ENCODE data around the gene PPM1H.

DNA sequence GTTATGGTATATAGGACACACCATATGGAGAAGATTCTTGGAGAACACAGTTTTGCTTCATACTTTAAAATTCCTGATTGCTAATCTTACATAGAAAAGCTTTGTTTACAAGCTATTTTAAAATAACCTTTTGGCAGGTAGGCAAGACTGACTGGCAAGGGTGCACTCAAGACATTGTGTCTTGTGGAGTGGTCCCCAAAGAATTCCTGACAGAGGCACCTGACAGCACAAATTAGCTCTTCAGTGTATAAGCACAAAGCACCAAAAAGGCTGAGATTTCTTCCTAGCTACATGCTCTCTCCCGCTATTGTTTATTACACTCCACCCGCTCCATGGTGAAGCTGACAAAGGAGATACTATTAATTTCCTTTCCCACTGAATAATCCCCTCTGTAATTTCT lies 329.0 kb downstream of the PPM1H start:
- TF ChIP-seq MAX (IDR thresholded peaks at IDR 0.05) (no peak), CREB1 (IDR thresholded peaks at IDR 0.05; ENCODE audit: low read depth) (no peak), RAD21 (IDR thresholded peaks at IDR 0.05; ENCODE audit: low read depth) (no peak), TAF1 (IDR thresholded peaks at IDR 0.05; ENCODE audit: low read depth) (no peak), EP300 (IDR thresholded peaks at IDR 0.05; ENCODE audit: borderline replicate concordance) (no peak), REST (IDR thresholded peaks at IDR 0.05; ENCODE audit: low read depth) (no peak), TEAD4 (IDR thresholded peaks at IDR 0.05) (no peak), CEBPB (IDR thresholded peaks at IDR 0.05) (no peak), USF1 (IDR thresholded peaks at IDR 0.05) (no peak), EGR1 (IDR thresholded peaks at IDR 0.05) (no peak), YY1 (IDR thresholded peaks at IDR 0.05; ENCODE audit: low read depth) (no peak), FOXM1 (IDR thresholded peaks at IDR 0.05; ENCODE audit: borderline replicate concordance, low read depth) (no peak), ZBTB7A (IDR thresholded peaks at IDR 0.05; ENCODE audit: low read depth) (no peak), TCF12 (IDR thresholded peaks at IDR 0.05; ENCODE audit: low read depth) (no peak)

All from Ishikawa (cell line).